ENCODE measurements around the gene CD2AP.

Gene CD2AP

DNA sequence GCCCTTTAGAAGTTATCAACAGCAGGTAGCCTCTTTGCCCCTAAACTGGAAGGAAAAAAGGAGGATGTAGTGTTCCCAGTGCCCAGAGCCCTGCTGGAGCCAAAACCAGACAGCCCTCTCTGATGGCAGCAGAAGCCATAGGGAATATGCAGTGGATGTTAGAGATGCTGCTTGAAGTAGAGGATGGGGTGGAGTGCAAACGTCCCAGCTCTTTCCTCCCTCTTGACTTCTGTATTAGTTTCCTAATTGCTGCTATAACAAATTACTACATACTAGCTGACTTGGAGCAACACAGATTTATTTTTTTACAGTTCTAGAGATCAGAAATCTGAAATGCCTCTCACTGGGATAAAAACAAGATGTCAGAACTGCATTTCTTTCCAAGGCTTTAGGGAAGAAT is 12.5 kb upstream of the CD2AP start:
- no peak overlapping the region for H3K9ac ChIP-seq (ENCODE audit: low read length)
- no peak for DNase-seq
- H3K56ac ChIP-seq (ENCODE audit: low read length), result no peak overlapping the region
- H3K27ac ChIP-seq (ENCODE audit: low read depth, low read length), result no peak overlapping the region
- peaks cover 2% of the 10 kb centered on the region for H3K4me1 ChIP-seq (ENCODE audit: control insufficient read depth, low read depth, low read length)
- H3K18ac ChIP-seq (ENCODE audit: low read length), result no peak overlapping the region
- no peak overlapping the region for H4K5ac ChIP-seq (ENCODE audit: low read length)
- no CpG with 5 or more reads among the region's 1 CpG for WGBS (ENCODE audit: extremely low coverage, insufficient coverage, low lambda C conversion rate)
- H2AK5ac ChIP-seq (ENCODE audit: low read length), result no peak overlapping the region
- H3K79me2 ChIP-seq (ENCODE audit: control insufficient read depth, insufficient read depth, low read length), result no peaks in the 10 kb centered on the region
- H3K36me3 ChIP-seq (ENCODE audit: control insufficient read depth, insufficient read depth, low read length), result no peaks in the 10 kb centered on the region
- H4K8ac ChIP-seq (ENCODE audit: low read depth, low read length), result no peak overlapping the region
- no peaks in the 10 kb centered on the region for H3K27me3 ChIP-seq (ENCODE audit: insufficient read depth, low read length, poor library complexity)
- no peak overlapping the region for H3K4me3 ChIP-seq (ENCODE audit: low read length)
- H3K4ac ChIP-seq (ENCODE audit: low read depth, low read length), result no peak overlapping the region
- H3K23ac ChIP-seq (ENCODE audit: low read length), result no peak overlapping the region
- H3K4me2 ChIP-seq (ENCODE audit: low read length), result no peak overlapping the region
- H2BK5ac ChIP-seq (ENCODE audit: low read length), result no peak overlapping the region
- no peak overlapping the region for H2BK120ac ChIP-seq (ENCODE audit: low read depth, low read length)
- H3K79me1 ChIP-seq (ENCODE audit: low read length), result no peaks in the 10 kb centered on the region
- H2BK15ac ChIP-seq (replicated peaks; ENCODE audit: low read depth), result no peak overlapping the region

DNA sequence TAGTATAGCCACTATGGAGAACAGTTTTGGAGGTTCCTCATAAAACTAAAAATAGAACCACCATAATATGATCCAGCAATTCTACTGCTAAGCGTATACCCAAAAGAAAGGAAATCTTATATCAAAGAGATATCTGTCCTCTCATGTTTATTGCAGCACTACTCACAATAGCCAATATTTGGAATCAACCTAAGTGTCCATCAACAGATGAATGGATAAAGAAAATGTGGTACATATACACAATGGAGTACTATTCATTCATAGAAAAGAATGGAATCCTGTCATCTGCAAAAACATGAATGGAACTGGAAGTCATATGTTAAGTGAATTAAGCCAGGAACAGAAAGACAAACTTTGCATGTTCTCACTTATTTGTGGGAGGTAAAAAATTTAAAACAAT is 5.7 kb upstream of the CD2AP start:
- H3K79me2 ChIP-seq (ENCODE audit: control insufficient read depth, insufficient read depth, low read length), result no peaks in the 10 kb centered on the region
- H3K9ac ChIP-seq (ENCODE audit: low read length), result no peak overlapping the region
- no peak overlapping the region for H2BK5ac ChIP-seq (ENCODE audit: low read length)
- no peak overlapping the region for H2AK5ac ChIP-seq (ENCODE audit: low read length)
- no peaks in the 10 kb centered on the region for H3K27me3 ChIP-seq (ENCODE audit: insufficient read depth, low read length, poor library complexity)
- H3K4me3 ChIP-seq (ENCODE audit: low read length), result no peak overlapping the region
- H3K4me1 ChIP-seq (ENCODE audit: control insufficient read depth, low read depth, low read length), result no peaks in the 10 kb centered on the region
- H3K79me1 ChIP-seq (ENCODE audit: low read length), result no peaks in the 10 kb centered on the region
- H3K4me2 ChIP-seq (ENCODE audit: low read length), result no peak overlapping the region
- H4K8ac ChIP-seq (ENCODE audit: low read depth, low read length), result no peak overlapping the region
- no peak overlapping the region for H2BK15ac ChIP-seq (replicated peaks; ENCODE audit: low read depth)
- no peak overlapping the region for H4K5ac ChIP-seq (ENCODE audit: low read length)
- no peak overlapping the region for H2BK120ac ChIP-seq (ENCODE audit: low read depth, low read length)
- DNase-seq, result no peak
- H3K4ac ChIP-seq (ENCODE audit: low read depth, low read length), result no peak overlapping the region
- no peaks in the 10 kb centered on the region for H3K36me3 ChIP-seq (ENCODE audit: control insufficient read depth, insufficient read depth, low read length)
- H3K23ac ChIP-seq (ENCODE audit: low read length), result no peak overlapping the region
- no peak overlapping the region for H3K18ac ChIP-seq (ENCODE audit: low read length)
- no peak overlapping the region for H3K27ac ChIP-seq (ENCODE audit: low read depth, low read length)
- WGBS (ENCODE audit: extremely low coverage, insufficient coverage, low lambda C conversion rate), result no CpG with 5 or more reads among the region's 1 CpG
- no peak overlapping the region for H3K56ac ChIP-seq (ENCODE audit: low read length)

DNA sequence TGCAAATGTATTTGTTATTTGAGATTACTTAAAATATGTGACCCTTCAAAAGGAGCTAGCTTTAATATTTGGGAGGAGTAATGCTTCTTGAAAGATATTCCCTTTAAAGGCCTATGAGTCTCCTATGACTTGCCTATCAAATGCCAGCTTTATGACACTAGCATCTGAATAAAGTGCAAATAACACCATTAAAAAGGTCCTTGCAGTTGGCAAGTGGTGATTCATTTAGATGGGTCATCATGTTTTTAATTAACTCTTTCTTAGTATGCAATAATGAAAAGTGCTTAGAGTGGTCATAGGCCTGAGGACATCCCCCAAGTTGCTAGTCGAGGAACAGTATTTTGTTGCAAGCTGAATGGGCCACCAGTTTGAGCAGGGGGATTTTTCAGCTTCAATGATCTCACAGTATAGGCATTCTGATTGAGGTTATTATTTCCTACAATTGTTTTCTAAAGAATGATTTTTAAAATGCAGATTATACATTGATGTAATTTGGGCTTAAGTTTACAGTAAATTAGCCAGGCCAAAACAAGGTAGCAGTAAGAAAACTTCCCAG is 3.7 kb upstream of the CD2AP start:
- H2BK15ac ChIP-seq (replicated peaks; ENCODE audit: low read depth), result no peak overlapping the region

GRCh38 chr6:47475319-47475816 is 2.2 kb upstream of the CD2AP start:
- H3K4me3 ChIP-seq (ENCODE audit: low read length), result no peak overlapping the region
- no peaks in the 10 kb centered on the region for H3K4me1 ChIP-seq (ENCODE audit: control insufficient read depth, low read depth, low read length)
- H3K27ac ChIP-seq (ENCODE audit: low read depth, low read length), result no peak overlapping the region
- H3K27me3 ChIP-seq (ENCODE audit: insufficient read depth, low read length, poor library complexity), result no peaks in the 10 kb centered on the region
- DNase-seq, result no peak
- no peaks in the 10 kb centered on the region for H3K36me3 ChIP-seq (ENCODE audit: control insufficient read depth, insufficient read depth, low read length)
- no peak overlapping the region for H2AK5ac ChIP-seq (ENCODE audit: low read length)
- no peak overlapping the region for H2BK120ac ChIP-seq (ENCODE audit: low read depth, low read length)
- no peak overlapping the region for H4K8ac ChIP-seq (ENCODE audit: low read depth, low read length)
- H3K4me2 ChIP-seq (ENCODE audit: low read length), result no peak overlapping the region
- no peak overlapping the region for H3K4ac ChIP-seq (ENCODE audit: low read depth, low read length)
- no peak overlapping the region for H2BK15ac ChIP-seq (replicated peaks; ENCODE audit: low read depth)
- WGBS (ENCODE audit: extremely low coverage, insufficient coverage, low lambda C conversion rate), result no CpG with 5 or more reads among the region's 5 CpGs
- H4K5ac ChIP-seq (ENCODE audit: low read length), result no peak overlapping the region
- no peak overlapping the region for H2BK5ac ChIP-seq (ENCODE audit: low read length)
- peaks cover 19% of the 10 kb centered on the region for H3K79me2 ChIP-seq (ENCODE audit: control insufficient read depth, insufficient read depth, low read length)
- H3K23ac ChIP-seq (ENCODE audit: low read length), result no peak overlapping the region
- H3K56ac ChIP-seq (ENCODE audit: low read length), result no peak overlapping the region
- H3K18ac ChIP-seq (ENCODE audit: low read length), result no peak overlapping the region
- H3K9ac ChIP-seq (ENCODE audit: low read length), result no peak overlapping the region
- no peaks in the 10 kb centered on the region for H3K79me1 ChIP-seq (ENCODE audit: low read length)

More for the DNA sequence above, 3.7 kb upstream of the CD2AP start:
- Histone ChIP-seq H3K18ac (ENCODE audit: low read length) (no peak overlapping the region), H2BK120ac (ENCODE audit: low read depth, low read length) (no peak overlapping the region), H3K9ac (ENCODE audit: low read length) (no peak overlapping the region), H3K27me3 (ENCODE audit: insufficient read depth, low read length, poor library complexity) (no peaks in the 10 kb centered on the region), H3K27ac (ENCODE audit: low read depth, low read length) (no peak overlapping the region), H2AK5ac (ENCODE audit: low read length) (no peak overlapping the region), H4K8ac (ENCODE audit: low read depth, low read length) (no peak overlapping the region), H4K5ac (ENCODE audit: low read length) (no peak overlapping the region), H3K79me1 (ENCODE audit: low read length) (no peaks in the 10 kb centered on the region), H3K23ac (ENCODE audit: low read length) (no peak overlapping the region), H3K56ac (ENCODE audit: low read length) (no peak overlapping the region), H3K79me2 (ENCODE audit: control insufficient read depth, insufficient read depth, low read length) (peaks cover 8% of the 10 kb centered on the region), H3K4me3 (ENCODE audit: low read length) (no peak overlapping the region), H3K36me3 (ENCODE audit: control insufficient read depth, insufficient read depth, low read length) (no peaks in the 10 kb centered on the region), H2BK5ac (ENCODE audit: low read length) (no peak overlapping the region), H3K4me2 (ENCODE audit: low read length) (no peak overlapping the region), H3K4ac (ENCODE audit: low read depth, low read length) (no peak overlapping the region), H3K4me1 (ENCODE audit: control insufficient read depth, low read depth, low read length) (no peaks in the 10 kb centered on the region)
- WGBS (ENCODE audit: extremely low coverage, insufficient coverage, low lambda C conversion rate), result no CpG with 5 or more reads among the region's 1 CpG
- DNase-seq, result peak; percentile 23

GRCh38 chr6:47476781-47477496 is 650 bp upstream of the CD2AP start:
- H2BK5ac ChIP-seq (ENCODE audit: low read length), result no peak overlapping the region
- H3K79me1 ChIP-seq (ENCODE audit: low read length), result no peaks in the 10 kb centered on the region
- no peak overlapping the region for H4K8ac ChIP-seq (ENCODE audit: low read depth, low read length)
- peak overlapping the region; percentile 20 for H3K4me2 ChIP-seq (ENCODE audit: low read length)
- H3K4me1 ChIP-seq (ENCODE audit: control insufficient read depth, low read depth, low read length), result no peaks in the 10 kb centered on the region
- H3K9ac ChIP-seq (ENCODE audit: low read length), result peak overlapping the region; percentile 60
- H2BK15ac ChIP-seq (replicated peaks; ENCODE audit: low read depth), result no peak overlapping the region
- H3K4me3 ChIP-seq (ENCODE audit: low read length), result peak overlapping the region; percentile 29
- peak overlapping the region; percentile 29 for H3K18ac ChIP-seq (ENCODE audit: low read length)
- peak overlapping the region; percentile 72 for H3K56ac ChIP-seq (ENCODE audit: low read length)
- no CpG with 5 or more reads among the region's 21 CpGs for WGBS (ENCODE audit: extremely low coverage, insufficient coverage, low lambda C conversion rate)
- no peak overlapping the region for H2BK120ac ChIP-seq (ENCODE audit: low read depth, low read length)
- H3K79me2 ChIP-seq (ENCODE audit: control insufficient read depth, insufficient read depth, low read length), result peaks cover 34% of the 10 kb centered on the region
- no peaks in the 10 kb centered on the region for H3K27me3 ChIP-seq (ENCODE audit: insufficient read depth, low read length, poor library complexity)
- H3K23ac ChIP-seq (ENCODE audit: low read length), result no peak overlapping the region
- no peaks in the 10 kb centered on the region for H3K36me3 ChIP-seq (ENCODE audit: control insufficient read depth, insufficient read depth, low read length)
- H2AK5ac ChIP-seq (ENCODE audit: low read length), result no peak overlapping the region
- H3K4ac ChIP-seq (ENCODE audit: low read depth, low read length), result peak overlapping the region; percentile 38
- no peak overlapping the region for H4K5ac ChIP-seq (ENCODE audit: low read length)
- peak overlapping the region; percentile 26 for H3K27ac ChIP-seq (ENCODE audit: low read depth, low read length)
- no peak for DNase-seq

Data from mesendoderm (in vitro differentiated cells).